IPS DF 4.7 (cell line): Measurements from ENCODE around the gene PDGFD.

Experiments
- DNase-seq: peaks from one replicate; pipeline ENCODE4 v3.0.0-alpha.2; 2013; ENCODE audit warnings: low spot score; ENCODE audit errors: extremely low read depth

PDGFD gene

DNA sequence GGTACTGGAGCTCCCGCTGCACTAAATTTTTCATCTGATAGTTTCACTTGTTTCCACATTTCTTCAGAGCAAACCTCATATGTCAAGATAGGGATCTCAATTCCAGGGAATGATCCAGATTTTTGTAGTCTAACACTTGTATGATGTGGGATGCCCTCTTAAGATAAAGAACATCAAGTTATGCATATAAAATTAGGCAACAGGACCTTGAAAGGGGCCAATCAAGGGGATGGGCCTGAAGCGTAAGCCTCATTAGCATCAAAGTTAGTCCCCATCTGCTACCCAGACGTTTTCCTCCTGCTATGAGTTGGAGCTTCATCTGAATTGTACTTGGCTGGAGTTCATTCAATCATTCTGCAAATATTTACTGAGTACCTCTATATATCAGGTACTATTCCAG lies 17.5 kb downstream of the PDGFD start:
- no peak for DNase-seq

- DNase-seq, result no peak
These were observed 18.9 kb downstream of the PDGFD start for GRCh38 chr11:104145062-104145461.

DNA sequence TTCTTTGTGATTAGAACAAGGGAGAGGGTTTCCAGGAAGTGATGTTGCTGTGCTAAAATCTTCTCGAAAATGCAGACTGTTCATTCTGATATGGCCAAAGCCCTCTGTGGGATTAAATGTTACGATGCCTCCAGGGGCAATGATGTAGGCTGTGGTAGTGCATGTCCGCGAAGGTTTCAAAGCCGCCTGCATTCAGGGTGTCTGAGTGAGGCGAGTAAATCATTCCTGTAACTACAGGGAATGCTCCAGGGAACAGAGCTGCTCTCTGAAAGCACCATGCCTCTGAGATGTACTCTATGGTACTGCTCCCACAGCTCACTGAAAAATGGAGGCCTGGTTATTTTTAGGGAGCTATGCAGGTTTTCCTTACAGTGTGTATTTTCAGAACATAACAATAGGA lies 21.2 kb downstream of the PDGFD start:
- no peak for DNase-seq

DNA sequence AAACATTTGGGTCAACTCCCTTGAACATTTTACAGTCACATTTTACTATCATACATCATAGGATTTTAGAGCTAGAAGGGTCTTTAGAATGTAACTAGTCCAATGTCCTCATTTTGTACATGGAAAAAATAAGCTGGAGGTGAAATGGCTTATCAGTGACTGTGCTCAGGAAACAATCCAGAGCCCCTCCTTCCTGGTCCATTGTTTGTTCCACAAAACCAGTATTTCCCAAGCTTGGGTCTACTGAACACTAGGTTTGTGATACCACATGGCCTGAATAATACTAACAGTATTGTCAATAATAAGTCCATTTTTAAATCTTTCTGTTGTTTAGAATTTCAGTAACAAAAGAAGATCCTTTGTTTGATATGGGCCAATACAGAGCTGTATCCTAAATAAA lies 27.1 kb downstream of the PDGFD start:
- no peak for DNase-seq

DNA sequence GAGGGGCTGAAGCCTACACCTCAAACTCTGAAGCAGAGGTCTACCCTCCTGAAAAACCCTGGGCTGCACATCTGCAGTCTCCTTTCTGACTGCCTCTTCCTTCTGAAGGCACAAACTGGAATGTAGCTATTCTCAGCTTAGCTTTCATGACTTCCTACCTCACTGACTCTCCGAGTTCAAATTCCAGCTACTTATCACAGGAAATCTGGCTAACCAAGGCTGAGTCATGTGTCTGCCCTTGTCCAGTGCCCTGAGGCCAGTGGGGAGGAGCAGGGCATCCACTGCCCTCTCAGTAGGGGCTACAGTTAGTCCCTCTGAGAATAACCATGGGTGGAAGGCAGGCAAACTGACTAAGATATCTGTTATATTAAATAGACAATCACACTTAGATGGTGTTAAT lies 29.2 kb downstream of the PDGFD start:
- no peak for DNase-seq

- no peak for DNase-seq
These were observed 33.8 kb downstream of the PDGFD start for GRCh38 chr11:104130161-104130560.

DNA sequence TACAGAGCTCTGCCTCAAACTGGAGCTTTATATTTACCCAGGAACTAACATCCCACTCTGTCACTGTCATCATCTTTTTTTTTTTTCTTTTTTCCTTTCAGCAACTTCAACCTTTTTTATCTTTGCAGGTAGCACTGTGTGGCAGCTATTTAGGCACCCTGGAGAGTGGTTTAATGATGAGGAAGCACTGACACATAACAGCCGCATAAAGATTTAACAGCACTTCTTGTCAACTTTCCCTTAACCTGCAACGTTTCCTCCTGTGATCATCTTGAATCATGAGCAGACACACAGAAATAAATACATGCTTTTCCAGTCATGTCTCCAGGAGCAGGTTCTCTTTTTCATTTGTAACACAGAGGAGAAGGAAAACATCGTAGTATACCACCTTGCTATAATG lies 34.8 kb downstream of the PDGFD start:
- no peak for DNase-seq

DNA sequence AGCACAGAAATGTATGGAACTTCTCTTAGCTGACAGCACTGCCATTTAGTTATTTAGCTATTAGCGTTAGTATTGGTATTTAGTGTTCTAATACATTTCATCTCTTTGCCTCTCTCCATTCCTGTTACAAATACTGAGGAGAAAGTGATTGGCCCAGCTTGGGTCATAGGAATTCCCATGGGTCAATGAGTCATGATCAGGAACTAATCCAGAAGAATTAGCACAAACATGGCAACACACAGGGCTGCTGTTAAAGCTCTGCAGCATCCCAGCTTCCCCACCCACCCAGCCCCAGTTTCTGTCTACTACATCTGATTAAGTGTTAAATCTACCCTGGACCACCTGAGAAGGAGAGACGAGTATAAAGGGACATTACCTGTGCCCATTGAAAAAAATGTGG lies 36.1 kb downstream of the PDGFD start:
- DNase-seq, result no peak

DNA sequence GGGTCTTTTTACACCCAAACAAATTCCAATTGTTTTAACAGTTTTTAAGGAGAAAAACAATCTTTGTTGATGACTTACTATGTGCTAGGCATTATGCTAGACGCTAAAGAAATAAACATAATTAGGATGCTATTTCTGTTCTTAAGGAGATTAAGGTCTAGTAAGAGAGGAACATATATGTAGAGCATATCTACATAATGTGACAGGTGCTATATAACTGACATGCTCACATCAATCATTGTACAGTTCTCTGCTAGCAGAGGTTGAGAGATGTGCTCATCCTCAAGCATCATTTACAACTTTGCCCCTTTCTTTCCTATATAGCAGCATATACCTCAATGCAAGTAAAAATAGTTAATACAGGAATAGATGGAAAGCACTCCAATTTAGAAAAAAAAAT lies 37.5 kb downstream of the PDGFD start:
- no peak for DNase-seq

DNA sequence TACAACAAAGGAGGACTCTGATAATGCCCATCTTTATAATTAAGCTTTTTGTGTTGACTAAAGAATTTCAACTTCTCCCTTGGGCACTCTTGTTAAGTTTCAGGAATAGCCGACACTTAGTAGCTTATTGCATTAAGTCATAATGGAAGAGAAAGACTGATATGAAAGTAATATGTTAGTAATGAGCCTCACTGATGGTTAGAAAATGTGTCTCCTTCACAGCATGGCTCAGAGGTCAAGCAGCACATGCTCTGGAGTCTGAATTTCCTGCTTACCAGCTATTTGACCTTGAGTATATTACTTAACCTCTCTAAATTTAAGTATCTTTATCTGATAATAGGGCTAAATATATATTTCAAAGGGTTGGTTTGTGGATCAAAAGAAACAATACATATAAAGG lies 39.0 kb downstream of the PDGFD start:
- no peak for DNase-seq

- no peak for DNase-seq
These were observed 41.1 kb downstream of the PDGFD start for GRCh38 chr11:104122836-104123235.

GRCh38 chr11:104122011-104122635 lies 41.8 kb downstream of the PDGFD start:
- DNase-seq, result no peak

DNA sequence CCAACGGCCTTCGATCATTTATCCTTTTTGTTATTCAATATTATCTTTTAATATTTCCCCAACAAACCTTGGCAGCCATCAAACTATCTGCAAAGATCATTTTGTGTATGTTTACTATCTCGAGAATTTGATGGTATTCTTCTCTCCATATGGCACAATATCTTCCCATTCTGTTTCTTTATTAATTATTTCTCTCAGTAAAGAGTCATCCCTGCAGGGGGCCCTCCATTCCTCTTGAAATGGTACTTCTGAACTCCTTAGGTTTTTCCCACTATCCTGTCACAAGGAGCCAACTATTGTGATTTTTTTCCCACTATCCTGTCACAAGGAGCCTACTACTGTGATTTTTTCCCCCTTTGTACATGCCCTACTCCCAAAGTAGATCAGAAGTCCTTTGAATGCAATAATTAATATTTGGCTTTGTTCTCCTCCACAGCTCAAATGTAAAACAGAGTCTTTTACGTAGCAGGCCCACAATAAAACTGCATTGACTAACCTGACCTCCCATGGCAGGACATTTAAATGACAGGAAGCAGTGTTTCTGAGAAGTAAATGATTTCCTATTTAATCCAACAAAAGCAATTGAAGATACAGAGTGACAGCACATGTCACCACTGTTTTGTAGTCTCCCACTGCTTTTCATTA lies 43.3 kb downstream of the PDGFD start:
- DNase-seq, result no peak

DNA sequence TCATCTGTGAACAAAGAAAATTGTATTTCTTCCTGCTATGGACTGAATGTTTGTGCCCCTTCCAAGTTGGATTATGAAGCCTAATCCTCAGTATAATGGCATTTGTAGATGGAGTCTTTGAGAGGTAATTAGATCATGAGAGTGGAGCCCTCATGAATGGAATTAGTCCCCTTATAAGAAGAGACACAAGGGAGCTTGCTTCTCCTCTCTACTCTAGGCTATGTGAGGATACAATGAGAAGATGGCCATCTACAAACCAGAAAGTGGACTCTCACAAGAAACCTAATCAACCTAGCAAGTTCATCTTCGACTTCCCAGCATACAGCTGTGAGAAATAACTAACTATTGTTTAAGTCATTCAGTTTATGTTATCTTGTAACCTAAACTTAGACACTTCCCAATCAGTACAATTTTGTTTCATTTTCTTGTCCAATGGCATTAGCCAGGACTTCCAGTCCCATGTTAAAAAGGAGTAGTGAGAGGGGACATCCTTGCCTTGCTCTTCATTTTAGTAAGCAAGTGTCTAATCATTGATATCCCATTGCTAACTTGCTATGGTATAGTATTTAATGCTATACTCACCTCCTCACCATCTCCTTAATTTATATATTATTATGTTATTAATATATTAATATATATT lies 45.7 kb downstream of the PDGFD start:
- DNase-seq, result no peak

DNA sequence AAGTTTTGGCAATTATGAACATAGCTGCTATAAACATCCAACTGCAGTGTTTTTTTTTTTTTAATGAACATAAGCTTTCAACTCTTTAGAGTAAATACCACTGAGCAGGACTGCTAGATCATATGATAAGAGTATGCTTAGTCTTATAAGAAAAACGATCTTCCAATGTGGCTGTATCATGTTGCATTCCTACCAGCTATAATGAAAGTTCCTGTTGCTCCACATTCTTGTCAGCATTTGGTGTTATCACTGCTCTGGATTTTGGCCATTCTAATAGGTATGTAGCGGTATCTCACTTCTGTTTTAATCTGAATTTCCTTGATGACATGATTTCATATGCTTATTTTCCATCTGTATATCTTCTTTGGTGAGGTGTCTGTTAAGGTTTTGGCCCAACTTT lies 50.4 kb downstream of the PDGFD start:
- DNase-seq, result no peak

- DNase-seq, result no peak
These were observed 57.7 kb downstream of the PDGFD start for GRCh38 chr11:104106136-104106754.

GRCh38 chr11:104105155-104105554 lies 58.8 kb downstream of the PDGFD start:
- DNase-seq, result no peak

- DNase-seq, result no peak
These were observed 59.3 kb downstream of the PDGFD start for GRCh38 chr11:104104664-104105063.

- no peak for DNase-seq
These were observed 59.7 kb downstream of the PDGFD start for GRCh38 chr11:104104201-104104600.

DNA sequence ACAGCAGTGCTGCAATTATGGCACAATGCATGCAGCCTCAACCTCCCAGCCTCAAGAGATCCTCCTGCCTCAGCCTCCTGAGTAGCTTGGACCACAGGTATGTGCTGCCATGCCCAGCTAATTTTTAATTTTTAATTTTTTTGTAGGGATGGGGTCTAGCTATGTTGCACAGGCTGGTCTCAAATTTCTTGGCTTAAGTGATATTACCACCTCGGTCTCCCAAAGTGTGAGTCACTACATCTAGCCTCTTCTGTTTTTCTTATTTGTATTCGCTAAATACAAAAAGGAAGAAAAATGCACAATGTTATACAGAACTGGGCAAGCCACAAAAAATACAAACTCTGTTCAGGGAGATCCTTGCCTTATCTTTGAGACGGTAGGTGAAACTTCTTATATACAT lies 65.4 kb downstream of the PDGFD start:
- DNase-seq, result no peak

- no peak for DNase-seq
These were observed 65.8 kb downstream of the PDGFD start for GRCh38 chr11:104098132-104098531.

- DNase-seq, result no peak
These were observed 67.0 kb downstream of the PDGFD start for GRCh38 chr11:104096900-104097299.

GRCh38 chr11:104095791-104096190 lies 68.2 kb downstream of the PDGFD start:
- no peak for DNase-seq
